ENCODE data around the gene HMGB1. TPM values are rescaled to one million over a fixed set of nuclear protein-coding genes. Genes with fewer than 3 reads are reported as not detected.

HMGB1 gene
- 100 to 1,000 TPM; 649 to 840 (median 792) TPM for polyA plus RNA-seq (ENCODE audit: low read depth in 6 of 6)

DNA sequence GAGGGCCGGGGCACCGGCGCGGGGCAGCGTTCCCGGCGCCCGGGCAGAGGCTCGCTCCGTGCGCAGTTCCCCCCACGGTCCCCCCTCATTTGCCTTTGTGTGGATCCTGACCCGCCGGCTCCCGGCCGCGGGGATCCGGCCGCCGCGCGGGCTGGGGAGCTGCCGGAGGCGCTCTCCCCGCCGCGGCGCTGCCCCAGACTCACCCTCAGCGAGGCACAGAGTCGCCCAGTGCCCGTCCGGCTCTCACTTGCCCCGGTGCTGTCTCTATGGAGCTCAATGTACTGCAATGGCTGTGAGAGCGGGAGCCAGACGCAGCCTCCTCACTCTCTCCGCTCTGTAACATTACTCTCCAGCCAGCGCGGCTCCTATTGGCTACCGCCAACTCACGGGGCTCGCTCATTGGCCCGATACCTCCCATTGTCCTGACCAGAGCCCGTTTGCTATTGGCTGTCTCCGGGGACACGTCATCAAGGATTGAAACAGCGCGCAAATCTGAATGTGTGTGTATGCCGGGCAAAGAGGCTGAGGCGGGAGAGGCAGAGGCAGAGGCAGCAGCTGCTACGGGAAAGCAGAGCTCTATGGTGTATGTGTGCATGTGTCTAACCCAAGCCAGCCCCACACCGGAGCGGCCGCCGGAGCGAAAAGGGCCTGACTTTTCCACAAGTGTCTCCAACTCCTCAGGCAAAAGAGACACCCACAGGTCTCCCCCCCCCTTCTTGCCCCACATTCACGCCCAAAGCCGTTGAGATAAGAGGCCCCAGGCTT lies at the start of gene HMGB1:
Gene HMGB1 (minus strand): TSS at position 344 of the 765 bp plus-strand sequence. CDS start 2,256 bp downstream, outside the sequence.
- H3K27me3 Mint-ChIP-seq = no peaks in the 10 kb centered on the region
- DNase-seq (peak; percentile 97), ATAC-seq (ENCODE audit: low read depth in 2 of 2) (peak; percentile 81 to 84)
- H3K4me1 Mint-ChIP-seq = peaks cover 20 to 43% (median 36%) of the 10 kb centered on the region in 3 donors
- peaks cover 0 to 3% (median 0%) of the 10 kb centered on the region in 7 donors for H3K9me3 Mint-ChIP-seq
- H3K4me3 Mint-ChIP-seq = peak within 1 kb of the TSS; percentile 92 to 99 (median 96)
- peaks cover 5 to 7% of the 10 kb centered on the region in 2 donors for H3K36me3 Mint-ChIP-seq
- H3K27ac Mint-ChIP-seq = peak within 1 kb of the TSS; percentile 97 to 100 (median 99)

DNA sequence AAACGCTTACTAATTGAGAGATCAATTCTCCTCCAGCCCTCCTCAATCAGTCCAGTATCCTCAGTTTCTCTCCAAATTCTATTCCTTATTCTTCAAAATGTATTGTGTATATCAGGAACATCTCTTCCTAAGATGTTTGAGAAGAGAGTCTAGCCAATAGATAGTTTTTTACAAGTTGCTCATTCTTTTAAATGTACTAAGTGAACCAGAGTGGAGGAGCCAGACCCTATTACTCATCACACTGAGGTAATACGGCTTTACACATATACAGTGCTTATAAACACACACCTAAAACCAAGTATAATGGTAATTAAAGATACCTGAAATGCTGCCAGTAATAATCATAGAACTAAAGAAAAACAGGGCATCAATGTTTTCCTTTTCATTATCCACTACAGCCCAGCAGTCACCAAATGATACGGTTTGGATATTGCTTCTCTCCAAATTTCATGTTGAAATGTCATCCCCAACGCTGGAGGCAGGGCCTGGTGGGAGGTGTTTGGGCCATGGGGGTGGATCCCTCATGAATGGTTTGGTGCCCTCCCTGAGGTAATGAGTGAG lies 45.2 kb upstream of the HMGB1 start:
- H3K27me3 Mint-ChIP-seq = no peaks in the 10 kb centered on the region
- no peak overlapping the region for H3K27ac Mint-ChIP-seq
- no peaks in the 10 kb centered on the region for H3K9me3 Mint-ChIP-seq
- ATAC-seq (ENCODE audit: low read depth in 2 of 2) (no peak), DNase-seq (no peak)
- no peaks in the 10 kb centered on the region for H3K36me3 Mint-ChIP-seq
- no peak overlapping the region for H3K4me3 Mint-ChIP-seq
- H3K4me1 Mint-ChIP-seq = peaks cover 5 to 7% (median 6%) of the 10 kb centered on the region in 3 donors

DNA sequence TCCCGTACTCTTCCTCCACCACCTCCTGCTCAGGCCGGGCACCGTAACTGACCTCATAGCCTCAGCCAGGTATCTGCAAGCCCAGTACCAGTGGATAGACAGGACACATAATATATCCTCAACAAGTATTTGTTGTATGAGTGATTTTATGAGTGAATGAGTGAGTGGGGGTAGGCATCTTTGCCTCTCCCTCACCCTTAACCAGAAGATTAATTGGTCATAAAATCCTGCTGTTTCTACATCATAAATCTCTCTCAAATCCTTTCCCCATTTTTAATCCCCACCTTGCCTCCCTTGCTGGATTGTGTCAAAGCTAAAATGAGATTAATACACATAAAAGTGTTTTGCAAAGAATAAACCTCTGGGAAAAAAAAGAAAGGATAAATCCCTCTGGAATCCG lies 44.4 kb upstream of the HMGB1 start:
- no peak overlapping the region for H3K4me3 Mint-ChIP-seq

DNA sequence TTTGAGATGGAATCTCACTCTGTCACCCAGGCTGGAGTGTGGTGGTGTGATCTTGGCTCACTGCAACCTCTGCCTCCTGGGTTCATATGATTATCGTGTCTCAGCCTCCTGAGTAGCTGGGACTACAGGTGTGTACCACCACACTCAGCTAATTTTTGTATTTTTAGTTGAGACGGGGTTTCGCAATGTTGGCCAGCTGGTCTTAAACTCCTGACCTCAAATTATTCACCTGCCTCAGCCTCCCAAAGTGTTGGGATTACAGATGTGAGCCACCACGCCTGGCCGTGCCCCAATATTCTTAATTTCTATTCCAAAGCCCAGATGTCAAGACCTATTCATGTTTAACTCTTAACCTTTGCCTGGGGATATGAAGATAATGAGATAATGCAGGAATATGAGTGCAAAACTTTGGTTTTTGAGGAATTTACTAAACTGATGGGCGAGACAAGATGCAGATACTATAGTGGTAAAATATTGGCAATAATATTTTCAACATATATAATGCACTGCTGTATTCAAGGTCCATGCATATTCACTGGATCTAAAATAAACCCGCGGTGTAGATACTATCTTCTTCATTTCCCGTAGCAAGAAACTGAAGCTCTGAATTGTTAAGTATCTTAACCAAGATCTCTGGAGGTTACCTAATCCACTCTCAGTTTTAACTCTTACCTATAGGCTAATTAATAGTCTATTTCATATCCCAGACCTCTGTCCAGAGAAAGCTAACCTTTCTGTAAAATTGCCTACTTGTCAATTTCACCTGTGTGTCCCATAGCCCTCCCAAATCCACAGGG lies 43.7 kb upstream of the HMGB1 start:
- Mint-ChIP-seq H3K4me3 (no peak overlapping the region), H3K9me3 (no peaks in the 10 kb centered on the region), H3K27me3 (no peaks in the 10 kb centered on the region), H3K4me1 (peaks cover 5 to 7% (median 6%) of the 10 kb centered on the region in 3 donors), H3K27ac (peak overlapping the region in 2 of 6 donors; percentile 23 to 37), H3K36me3 (no peaks in the 10 kb centered on the region)
- DNase-seq (no peak), ATAC-seq (ENCODE audit: low read depth in 2 of 2) (no peak)

More for the DNA sequence above, 44.4 kb upstream of the HMGB1 start:
- no peak overlapping the region for H3K27ac Mint-ChIP-seq
- no peaks in the 10 kb centered on the region for H3K36me3 Mint-ChIP-seq
- DNase-seq = no peak
- no peaks in the 10 kb centered on the region for H3K9me3 Mint-ChIP-seq
- peaks cover 5 to 7% (median 6%) of the 10 kb centered on the region in 3 donors for H3K4me1 Mint-ChIP-seq
- ATAC-seq (ENCODE audit: low read depth in 2 of 2) = no peak
- no peaks in the 10 kb centered on the region for H3K27me3 Mint-ChIP-seq

DNA sequence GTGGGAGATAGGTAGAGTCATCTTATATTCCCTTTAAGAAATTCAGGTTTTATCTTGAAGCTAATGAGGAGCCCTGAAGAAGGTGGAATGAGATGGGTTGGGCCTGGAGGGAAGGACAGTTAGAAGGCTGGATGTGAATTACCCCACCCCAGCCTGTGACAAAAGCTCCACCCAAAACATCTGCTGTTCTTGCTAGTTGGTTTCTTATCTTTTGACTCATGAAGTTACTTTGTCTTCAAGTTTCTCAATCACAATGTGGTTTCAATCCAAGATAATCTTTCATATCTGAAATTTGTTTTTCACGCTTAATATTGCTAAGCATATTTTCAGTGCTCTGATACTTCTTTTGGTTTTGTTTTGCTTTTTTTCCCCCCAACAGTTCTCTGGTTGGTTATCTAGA lies 38.3 kb upstream of the HMGB1 start:
- Mint-ChIP-seq H3K27me3 (no peaks in the 10 kb centered on the region), H3K9me3 (no peaks in the 10 kb centered on the region), H3K36me3 (no peaks in the 10 kb centered on the region), H3K4me1 (peaks cover 0 to 7% (median 6%) of the 10 kb centered on the region in 3 donors), H3K27ac (no peak overlapping the region), H3K4me3 (no peak overlapping the region)
- DNase-seq (no peak), ATAC-seq (ENCODE audit: low read depth in 2 of 2) (no peak)

GRCh38 chr13:30502237-30502636 lies 36.5 kb upstream of the HMGB1 start:
- Mint-ChIP-seq H3K9me3 (no peaks in the 10 kb centered on the region), H3K4me1 (peaks cover 0 to 7% (median 6%) of the 10 kb centered on the region in 3 donors), H3K36me3 (no peaks in the 10 kb centered on the region), H3K27me3 (no peaks in the 10 kb centered on the region), H3K27ac (no peak overlapping the region), H3K4me3 (no peak overlapping the region)
- ATAC-seq (ENCODE audit: low read depth in 2 of 2) (no peak), DNase-seq (no peak)

DNA sequence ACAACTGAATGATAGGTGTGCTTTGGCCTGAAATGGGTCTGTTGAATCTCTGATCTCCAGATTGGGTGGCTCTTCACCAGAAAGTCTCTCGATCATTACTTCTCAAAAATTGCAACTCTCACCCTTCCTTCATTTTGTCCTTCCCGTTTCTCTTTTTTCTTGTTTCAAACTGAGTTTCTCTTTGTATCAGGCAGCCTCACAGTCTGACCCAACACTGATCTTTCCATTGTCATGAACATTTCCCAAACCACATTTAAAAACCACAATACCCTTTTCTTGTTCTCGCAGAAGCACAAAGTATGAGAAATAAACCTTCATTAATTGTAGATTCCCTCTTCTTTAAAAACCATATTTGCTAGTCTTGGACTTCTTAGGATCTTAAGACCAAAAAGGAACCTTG lies 33.6 kb upstream of the HMGB1 start:
- Mint-ChIP-seq H3K9me3 (no peaks in the 10 kb centered on the region), H3K4me3 (no peak overlapping the region), H3K27me3 (no peaks in the 10 kb centered on the region), H3K27ac (peak overlapping the region in 1 of 6 donors; percentile 3), H3K4me1 (peaks cover 0 to 6% (median 4%) of the 10 kb centered on the region in 3 donors), H3K36me3 (no peaks in the 10 kb centered on the region)
- ATAC-seq (ENCODE audit: low read depth in 2 of 2) (no peak), DNase-seq (no peak)

GRCh38 chr13:30496147-30496546 lies 30.4 kb upstream of the HMGB1 start:
- ATAC-seq (ENCODE audit: low read depth in 2 of 2) = no peak
- peaks cover 0 to 6% (median 4%) of the 10 kb centered on the region in 3 donors for H3K4me1 Mint-ChIP-seq
- no peaks in the 10 kb centered on the region for H3K36me3 Mint-ChIP-seq
- H3K4me3 Mint-ChIP-seq = no peak overlapping the region
- H3K27ac Mint-ChIP-seq = peak overlapping the region in 1 of 6 donors; percentile 4
- DNase-seq = no peak
- no peaks in the 10 kb centered on the region for H3K9me3 Mint-ChIP-seq
- no peaks in the 10 kb centered on the region for H3K27me3 Mint-ChIP-seq

- DNase-seq (no peak), ATAC-seq (ENCODE audit: low read depth in 2 of 2) (no peak)
- no peak overlapping the region for H3K4me3 Mint-ChIP-seq
These were observed 30.0 kb upstream of the HMGB1 start for GRCh38 chr13:30495746-30496145.

DNA sequence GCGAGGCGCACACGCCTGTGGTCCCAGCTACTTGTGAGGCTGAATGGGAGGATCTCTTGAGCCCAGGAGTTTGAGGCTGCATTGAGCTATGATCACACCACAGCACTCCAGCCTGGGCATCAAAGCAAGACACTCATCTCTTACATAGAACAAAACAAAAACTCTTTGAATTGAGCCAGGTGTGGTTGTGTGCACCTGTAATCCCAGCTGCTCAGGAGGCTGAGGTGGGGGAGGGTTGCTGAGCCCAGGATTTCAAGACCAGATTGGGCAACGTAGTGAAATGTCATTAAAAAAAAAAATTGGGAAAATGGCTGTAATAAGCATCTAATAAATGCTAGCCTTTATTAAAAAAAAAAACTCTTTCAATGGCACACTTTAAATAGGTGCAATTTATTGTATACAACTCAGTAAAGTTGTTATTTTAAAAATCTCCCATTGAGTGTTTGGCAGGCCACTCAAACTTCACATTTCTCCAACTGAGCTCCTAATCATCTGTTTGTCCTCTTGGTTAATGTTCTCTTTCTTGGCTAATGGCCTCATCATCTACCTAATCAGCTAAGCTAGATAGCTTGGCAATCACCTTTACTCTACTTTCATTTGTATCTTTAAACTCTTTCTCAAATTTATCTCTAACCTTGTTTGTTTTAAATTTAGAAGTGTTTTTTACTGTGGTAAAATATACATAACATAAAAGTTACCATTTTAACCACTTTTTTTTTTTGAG lies 28.1 kb upstream of the HMGB1 start:
- H3K27ac Mint-ChIP-seq = no peak overlapping the region

More at GRCh38 chr13:30495746-30496145, 30.0 kb upstream of the HMGB1 start:
- Mint-ChIP-seq H3K36me3 (no peaks in the 10 kb centered on the region), H3K27ac (no peak overlapping the region), H3K4me1 (peaks cover 0 to 6% (median 4%) of the 10 kb centered on the region in 3 donors), H3K9me3 (no peaks in the 10 kb centered on the region), H3K27me3 (no peaks in the 10 kb centered on the region)

GRCh38 chr13:30487075-30487470 lies 21.3 kb upstream of the HMGB1 start:
- H3K4me1 Mint-ChIP-seq = no peaks in the 10 kb centered on the region
- ATAC-seq (ENCODE audit: low read depth in 2 of 2) = no peak
- no peak for DNase-seq
- no peak overlapping the region for H3K4me3 Mint-ChIP-seq
- H3K27ac Mint-ChIP-seq = no peak overlapping the region
- H3K27me3 Mint-ChIP-seq = no peaks in the 10 kb centered on the region
- H3K9me3 Mint-ChIP-seq = no peaks in the 10 kb centered on the region
- no peaks in the 10 kb centered on the region for H3K36me3 Mint-ChIP-seq

More for the DNA sequence above, 28.1 kb upstream of the HMGB1 start:
- H3K36me3 Mint-ChIP-seq = no peaks in the 10 kb centered on the region
- no peak for ATAC-seq (ENCODE audit: low read depth in 2 of 2)
- no peak overlapping the region for H3K4me3 Mint-ChIP-seq
- no peak for DNase-seq
- no peaks in the 10 kb centered on the region for H3K9me3 Mint-ChIP-seq
- no peaks in the 10 kb centered on the region for H3K4me1 Mint-ChIP-seq
- no peaks in the 10 kb centered on the region for H3K27me3 Mint-ChIP-seq

DNA sequence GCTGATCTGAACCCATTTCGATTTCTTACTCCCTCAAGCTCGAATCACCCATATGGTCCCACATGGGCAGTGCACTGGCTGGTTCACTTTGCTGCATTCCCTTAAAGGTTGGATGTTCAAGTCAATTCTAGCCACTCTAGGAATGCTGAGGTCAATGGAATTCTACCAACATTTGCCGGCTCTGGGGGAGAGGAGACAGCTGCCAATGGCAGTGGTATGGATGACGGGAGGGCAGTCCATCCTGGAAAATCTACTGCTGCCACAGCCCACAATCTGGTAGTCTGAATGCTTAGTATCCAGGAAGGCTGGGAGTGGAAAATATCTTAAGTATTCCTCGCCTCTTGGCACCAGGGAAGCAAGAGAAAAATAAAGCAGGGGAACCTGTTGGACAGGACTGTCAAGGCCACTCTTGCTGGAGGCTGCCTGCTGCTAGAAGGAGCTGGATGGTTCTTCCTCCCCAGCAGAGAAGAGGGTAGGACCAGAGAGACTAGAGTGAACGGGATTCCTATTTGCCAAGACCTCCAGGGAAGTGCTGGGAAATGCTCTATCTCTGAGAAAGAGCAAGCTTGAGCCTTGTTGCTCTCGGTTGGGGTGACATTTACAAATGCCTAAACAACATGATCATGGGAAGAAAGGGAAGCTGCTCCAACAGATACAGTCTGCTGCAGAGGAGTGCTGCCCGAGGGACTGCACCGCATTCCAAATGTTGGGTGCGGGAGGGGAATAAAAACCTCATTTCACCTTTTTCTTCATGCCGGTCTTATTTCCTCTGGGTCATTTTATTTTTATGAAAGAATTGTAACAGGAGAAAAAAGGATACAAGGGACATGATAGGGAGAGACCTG lies 20.7 kb upstream of the HMGB1 start:
- Mint-ChIP-seq H3K4me3 (no peak overlapping the region), H3K9me3 (no peaks in the 10 kb centered on the region), H3K36me3 (no peaks in the 10 kb centered on the region), H3K27me3 (no peaks in the 10 kb centered on the region), H3K4me1 (no peaks in the 10 kb centered on the region), H3K27ac (no peak overlapping the region)
- ATAC-seq (ENCODE audit: low read depth in 2 of 2) (no peak), DNase-seq (no peak)
